ENCODE measurements around the gene FYN. TPM values are rescaled to one million over a fixed set of nuclear protein-coding genes. Genes with fewer than 3 reads are reported as not detected.

FYN gene
- total RNA-seq, 2 donors from 2014 or later, result 13.7 to 103 TPM

DNA sequence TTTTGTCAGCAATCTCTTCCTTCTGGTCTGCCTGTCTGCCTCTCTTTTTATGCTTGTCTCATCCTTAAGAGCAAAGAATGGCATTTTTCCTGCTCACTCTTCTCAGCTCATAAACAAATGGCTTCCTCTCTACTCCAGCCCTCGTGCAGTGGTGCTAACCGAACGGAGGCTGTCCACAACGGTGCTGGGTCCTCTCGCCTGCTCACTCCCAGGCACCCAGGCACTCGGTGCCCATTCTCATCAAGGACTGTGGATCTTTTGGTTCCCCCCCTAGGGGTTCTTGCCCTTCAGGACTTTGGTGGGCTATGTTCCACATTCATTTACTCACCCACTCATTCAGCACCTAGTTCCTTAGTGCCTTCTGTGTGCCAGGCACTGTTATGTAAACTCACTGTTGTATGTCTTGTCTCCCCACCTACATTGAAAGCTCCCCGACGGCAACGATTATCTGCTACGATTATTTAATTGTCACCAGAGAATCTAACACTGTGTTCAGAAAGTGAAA is 113.9 kb downstream of the FYN start:
- no peak for DNase-seq (ENCODE audit: low spot score)
- WGBS, result 64% methylated on average over 10 of the region's 10 CpGs
- no peaks in the 10 kb centered on the region for H3K4me1 ChIP-seq (replicated peaks)
- intact Hi-C loops (cut with DNase I), result no loop called here
- H3K27ac ChIP-seq, result peak overlapping the region in 1 of 2 donors; percentile 32
- H3K36me3 ChIP-seq, result no peaks in the 10 kb centered on the region
- H3K4me3 ChIP-seq, result no peak overlapping the region
- TF ChIP-seq POLR2AphosphoS5 (IDR thresholded peaks at IDR 0.05) (no peak), POLR2A (IDR thresholded peaks at IDR 0.05) (no peak)
- TF ChIP-seq, protein P1, sequence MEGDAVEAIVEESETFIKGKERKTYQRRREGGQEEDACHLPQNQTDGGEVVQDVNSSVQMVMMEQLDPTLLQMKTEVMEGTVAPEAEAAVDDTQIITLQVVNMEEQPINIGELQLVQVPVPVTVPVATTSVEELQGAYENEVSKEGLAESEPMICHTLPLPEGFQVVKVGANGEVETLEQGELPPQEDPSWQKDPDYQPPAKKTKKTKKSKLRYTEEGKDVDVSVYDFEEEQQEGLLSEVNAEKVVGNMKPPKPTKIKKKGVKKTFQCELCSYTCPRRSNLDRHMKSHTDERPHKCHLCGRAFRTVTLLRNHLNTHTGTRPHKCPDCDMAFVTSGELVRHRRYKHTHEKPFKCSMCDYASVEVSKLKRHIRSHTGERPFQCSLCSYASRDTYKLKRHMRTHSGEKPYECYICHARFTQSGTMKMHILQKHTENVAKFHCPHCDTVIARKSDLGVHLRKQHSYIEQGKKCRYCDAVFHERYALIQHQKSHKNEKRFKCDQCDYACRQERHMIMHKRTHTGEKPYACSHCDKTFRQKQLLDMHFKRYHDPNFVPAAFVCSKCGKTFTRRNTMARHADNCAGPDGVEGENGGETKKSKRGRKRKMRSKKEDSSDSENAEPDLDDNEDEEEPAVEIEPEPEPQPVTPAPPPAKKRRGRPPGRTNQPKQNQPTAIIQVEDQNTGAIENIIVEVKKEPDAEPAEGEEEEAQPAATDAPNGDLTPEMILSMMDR (IDR thresholded peaks at IDR 0.05), result no peak
- H3K27me3 ChIP-seq (replicated peaks; ENCODE audit: insufficient read depth), result no peaks in the 10 kb centered on the region
- H3K9me3 ChIP-seq, result no peaks in the 10 kb centered on the region

DNA sequence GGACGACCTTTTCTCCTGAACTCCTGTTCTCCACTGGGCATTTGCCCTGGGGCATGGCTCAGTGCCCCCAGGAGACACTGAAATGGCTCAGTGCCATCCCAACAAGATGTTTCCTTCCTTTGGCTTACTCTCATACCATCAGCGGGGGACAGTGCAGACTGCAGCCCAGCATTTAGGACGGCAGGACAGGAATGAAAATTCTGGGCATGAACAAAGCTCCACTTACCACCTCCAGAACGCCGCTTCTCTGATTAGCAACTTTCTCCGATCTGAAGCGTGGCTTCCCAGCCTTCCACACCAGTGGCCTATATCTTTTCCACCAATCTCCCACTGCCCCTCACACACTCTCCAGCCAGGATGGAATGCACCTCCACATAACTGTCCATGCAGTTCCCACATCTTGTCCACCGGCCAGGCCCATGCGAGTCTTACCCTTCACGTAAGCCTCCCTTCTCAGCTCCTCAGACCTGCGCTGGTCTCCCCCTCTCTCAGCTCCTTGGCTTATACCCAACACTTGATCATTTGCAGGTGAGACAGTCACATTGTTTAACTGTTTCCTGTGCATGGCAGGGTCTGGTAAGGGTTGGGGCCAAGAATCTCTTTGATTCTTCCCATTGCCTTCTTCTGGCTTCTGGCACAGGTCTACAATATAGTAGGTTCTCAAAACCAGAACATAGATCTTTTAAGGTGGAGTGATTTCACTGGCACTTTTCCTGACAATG is 114.5 kb downstream of the FYN start:
- Histone ChIP-seq H3K27me3 (replicated peaks; ENCODE audit: insufficient read depth) (no peaks in the 10 kb centered on the region), H3K4me3 (no peak overlapping the region), H3K4me1 (replicated peaks) (no peaks in the 10 kb centered on the region), H3K36me3 (no peaks in the 10 kb centered on the region), H3K27ac (peak overlapping the region in 1 of 2 donors; percentile 32), H3K9me3 (no peaks in the 10 kb centered on the region)
- intact Hi-C loops (cut with DNase I), result no loop called here
- TF ChIP-seq POLR2AphosphoS5 (IDR thresholded peaks at IDR 0.05) (no peak), POLR2A (IDR thresholded peaks at IDR 0.05) (no peak)
- TF ChIP-seq, protein P1 (IDR thresholded peaks at IDR 0.05), result no peak
- WGBS, result 90% methylated on average over 11 of the region's 11 CpGs
- no peak for DNase-seq (ENCODE audit: low spot score)

- Histone ChIP-seq H3K9me3 (no peaks in the 10 kb centered on the region), H3K4me1 (replicated peaks) (no peaks in the 10 kb centered on the region), H3K27me3 (replicated peaks; ENCODE audit: insufficient read depth) (no peaks in the 10 kb centered on the region), H3K36me3 (no peaks in the 10 kb centered on the region), H3K27ac (no peak overlapping the region), H3K4me3 (no peak overlapping the region)
- intact Hi-C loops (cut with DNase I), result no loop called here
- no peak for DNase-seq (ENCODE audit: low spot score)
- no peak for TF ChIP-seq POLR2AphosphoS5 (IDR thresholded peaks at IDR 0.05)
- WGBS, result 77% methylated on average over 1 of the region's 1 CpG
Observed at GRCh38 chr6:111757342-111757741, 115.9 kb downstream of the FYN start.

- no peak for TF ChIP-seq POLR2AphosphoS5 (IDR thresholded peaks at IDR 0.05)
- no peak for TF ChIP-seq POLR2A (IDR thresholded peaks at IDR 0.05)
- TF ChIP-seq, protein P1 (IDR thresholded peaks at IDR 0.05), result no peak
- no peaks in the 10 kb centered on the region for H3K27me3 ChIP-seq (replicated peaks; ENCODE audit: insufficient read depth)
- DNase-seq (ENCODE audit: low spot score), result no peak
- no peaks in the 10 kb centered on the region for H3K9me3 ChIP-seq
- H3K4me3 ChIP-seq, result no peak overlapping the region
- WGBS, result 91% methylated on average over 4 of the region's 4 CpGs
- H3K27ac ChIP-seq, result no peak overlapping the region
- H3K4me1 ChIP-seq (replicated peaks), result no peaks in the 10 kb centered on the region
- intact Hi-C loops (cut with DNase I), result no loop called here
- no peaks in the 10 kb centered on the region for H3K36me3 ChIP-seq
Observed at GRCh38 chr6:111754423-111754822, 118.8 kb downstream of the FYN start.

- H3K4me3 ChIP-seq, result no peak overlapping the region
- DNase-seq (ENCODE audit: low spot score), result no peak
- intact Hi-C loops (cut with DNase I), result no loop called here
- no peaks in the 10 kb centered on the region for H3K4me1 ChIP-seq (replicated peaks)
- TF ChIP-seq POLR2A (IDR thresholded peaks at IDR 0.05) (no peak), POLR2AphosphoS5 (IDR thresholded peaks at IDR 0.05) (no peak)
- TF ChIP-seq, protein P1 (IDR thresholded peaks at IDR 0.05), result no peak
- no peaks in the 10 kb centered on the region for H3K27me3 ChIP-seq (replicated peaks; ENCODE audit: insufficient read depth)
- H3K27ac ChIP-seq, result no peak overlapping the region
- WGBS, result 88% methylated on average over 2 of the region's 2 CpGs
- no peaks in the 10 kb centered on the region for H3K9me3 ChIP-seq
- no peaks in the 10 kb centered on the region for H3K36me3 ChIP-seq
Observed at GRCh38 chr6:111753573-111753972, 119.7 kb downstream of the FYN start.
